ENCODE results near the gene ABCC11. TPM values are rescaled to one million over a fixed set of nuclear protein-coding genes. Genes with fewer than 3 reads are reported as not detected.

ABCC11 gene
- total RNA-seq, 1 experiment from 2014 or later: 0.83 TPM

DNA sequence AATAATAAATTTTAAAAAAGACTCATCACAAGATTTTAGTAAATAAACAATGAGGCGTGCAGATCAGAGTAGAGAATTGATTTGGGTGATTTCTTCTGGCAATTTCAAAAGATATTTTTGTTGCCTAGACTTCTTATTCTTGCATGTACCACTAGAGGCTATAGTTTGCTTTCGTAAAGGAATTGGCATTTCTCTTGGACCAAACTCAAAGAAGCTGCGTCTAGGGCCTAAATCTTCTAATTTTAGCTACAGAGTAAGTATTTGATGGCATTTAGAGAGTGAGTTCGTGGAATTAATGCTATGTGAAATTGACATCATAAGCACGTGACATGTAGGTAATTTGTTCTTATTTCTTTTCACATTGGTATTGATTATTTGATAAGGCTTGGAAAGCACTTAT is 24.4 kb upstream of the ABCC11 start:
- H3F3A ChIP-seq (ENCODE audit: insufficient read depth, low read depth): no peaks in the 10 kb centered on the region
- intact Hi-C loops (cut with micrococcal nuclease; ENCODE audit: unreplicated experiment): no loop called here
- H3K79me2 ChIP-seq (ENCODE audit: low read depth): no peaks in the 10 kb centered on the region
- H3K9me2 ChIP-seq (ENCODE audit: insufficient read depth): no peaks in the 10 kb centered on the region
- H3K27me3 ChIP-seq (ENCODE audit: insufficient read depth, low read depth): no peaks in the 10 kb centered on the region
- ChIA-PET POLR2A (ENCODE audit: unreplicated experiment) (no interaction called here), CTCF (no interaction called here)
- no TSS peak for BruUV-seq (replicated peaks)
- DNase-seq: no peak
- TF ChIP-seq, protein P1, sequence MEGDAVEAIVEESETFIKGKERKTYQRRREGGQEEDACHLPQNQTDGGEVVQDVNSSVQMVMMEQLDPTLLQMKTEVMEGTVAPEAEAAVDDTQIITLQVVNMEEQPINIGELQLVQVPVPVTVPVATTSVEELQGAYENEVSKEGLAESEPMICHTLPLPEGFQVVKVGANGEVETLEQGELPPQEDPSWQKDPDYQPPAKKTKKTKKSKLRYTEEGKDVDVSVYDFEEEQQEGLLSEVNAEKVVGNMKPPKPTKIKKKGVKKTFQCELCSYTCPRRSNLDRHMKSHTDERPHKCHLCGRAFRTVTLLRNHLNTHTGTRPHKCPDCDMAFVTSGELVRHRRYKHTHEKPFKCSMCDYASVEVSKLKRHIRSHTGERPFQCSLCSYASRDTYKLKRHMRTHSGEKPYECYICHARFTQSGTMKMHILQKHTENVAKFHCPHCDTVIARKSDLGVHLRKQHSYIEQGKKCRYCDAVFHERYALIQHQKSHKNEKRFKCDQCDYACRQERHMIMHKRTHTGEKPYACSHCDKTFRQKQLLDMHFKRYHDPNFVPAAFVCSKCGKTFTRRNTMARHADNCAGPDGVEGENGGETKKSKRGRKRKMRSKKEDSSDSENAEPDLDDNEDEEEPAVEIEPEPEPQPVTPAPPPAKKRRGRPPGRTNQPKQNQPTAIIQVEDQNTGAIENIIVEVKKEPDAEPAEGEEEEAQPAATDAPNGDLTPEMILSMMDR (conservative IDR thresholded peaks at IDR 0.05): no peak
- TF ChIP-seq EZH2 (IDR thresholded peaks at IDR 0.05; ENCODE audit: low read depth): no peak
- no peaks in the 10 kb centered on the region; the same call in 1 of the 2 replicates for H4K20me1 ChIP-seq (ENCODE audit: insufficient read depth)
- no peak overlapping the region for H2AFZ ChIP-seq
- H3K4me2 ChIP-seq: no peak overlapping the region
- no peaks in the 10 kb centered on the region for H3K9me3 ChIP-seq (ENCODE audit: insufficient read depth, low read depth)
- H3K4me1 ChIP-seq (replicated peaks; ENCODE audit: insufficient read depth): no peaks in the 10 kb centered on the region
- no peak overlapping the region for H3K4me3 ChIP-seq
- H3K36me3 ChIP-seq (ENCODE audit: low read depth): 0 out of 2 replicates have a peak, but pooled peaks cover 5% of the 10 kb centered on the region
- H3K27ac ChIP-seq: no peak overlapping the region

DNA sequence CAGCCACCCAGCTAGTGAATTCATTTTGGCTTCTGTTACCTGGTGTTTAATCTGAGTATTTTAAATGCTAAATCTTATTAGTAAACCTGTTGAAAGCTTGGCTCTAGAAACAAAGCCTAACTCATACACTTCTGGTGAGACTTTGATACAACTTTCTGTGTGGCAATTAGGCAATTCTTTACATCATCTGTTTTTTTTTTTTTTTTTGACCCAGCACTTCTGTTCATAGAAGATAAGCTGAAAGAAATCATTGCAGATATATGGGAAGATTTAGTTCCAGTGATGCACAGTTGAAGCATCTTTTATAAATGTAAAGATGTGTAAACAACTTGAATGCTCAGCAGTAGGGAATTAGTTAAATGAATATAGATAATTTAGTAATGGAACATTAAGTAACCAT is 21.7 kb upstream of the ABCC11 start:
- H3K9me2 ChIP-seq (ENCODE audit: insufficient read depth): no peaks in the 10 kb centered on the region
- DNase-seq: no peak
- no TSS peak for BruUV-seq (replicated peaks)
- no peaks in the 10 kb centered on the region for H3K9me3 ChIP-seq (ENCODE audit: insufficient read depth, low read depth)
- H3K4me1 ChIP-seq (replicated peaks; ENCODE audit: insufficient read depth): no peaks in the 10 kb centered on the region
- H3F3A ChIP-seq (ENCODE audit: insufficient read depth, low read depth): 0 out of 2 replicates have a peak, but pooled peaks cover 4% of the 10 kb centered on the region
- no peak overlapping the region for H3K4me2 ChIP-seq
- CTCF ChIA-PET: no interaction called here
- no peak overlapping the region; the same call in 1 of the 2 replicates for H3K27ac ChIP-seq
- peaks cover 30% of the 10 kb centered on the region; the same call in 1 of the 2 replicates for H3K36me3 ChIP-seq (ENCODE audit: low read depth)
- no peak overlapping the region for H2AFZ ChIP-seq
- H4K20me1 ChIP-seq (ENCODE audit: insufficient read depth): no peaks in the 10 kb centered on the region; the same call in none of the 2 replicates
- intact Hi-C loops (cut with micrococcal nuclease; ENCODE audit: unreplicated experiment): loop anchor here (10.0 kb wide), 1 partner anchor 46 kb away; no protein-coding TSS in a partner anchor
- no peaks in the 10 kb centered on the region for H3K27me3 ChIP-seq (ENCODE audit: insufficient read depth, low read depth)
- peaks cover 5% of the 10 kb centered on the region; the same call in 1 of the 2 replicates for H3K79me2 ChIP-seq (ENCODE audit: low read depth)
- POLR2A ChIA-PET (ENCODE audit: unreplicated experiment): no interaction called here
- H3K4me3 ChIP-seq: no peak overlapping the region
- no peak for TF ChIP-seq EZH2 (IDR thresholded peaks at IDR 0.05; ENCODE audit: low read depth)
- TF ChIP-seq, protein P1 (conservative IDR thresholded peaks at IDR 0.05): no peak

DNA sequence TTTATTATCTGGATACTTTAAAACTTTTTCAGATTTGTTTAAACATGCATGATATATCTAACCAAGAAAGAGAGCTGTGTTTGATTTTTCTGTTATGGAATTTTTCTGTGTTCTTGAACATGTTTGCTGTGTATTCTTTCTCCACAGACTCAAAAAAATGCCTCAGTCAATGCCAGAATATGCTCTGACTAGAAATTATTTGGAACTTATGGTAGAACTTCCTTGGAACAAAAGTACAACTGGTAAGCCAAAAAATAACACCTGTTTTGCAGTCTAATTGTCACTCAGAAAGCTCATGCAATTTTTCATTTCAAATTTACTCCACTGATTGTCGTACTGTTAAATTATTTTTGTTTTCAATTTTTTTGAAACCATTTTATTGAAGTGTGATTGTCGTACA is 15.3 kb upstream of the ABCC11 start:
- no TSS peak for BruUV-seq (replicated peaks)
- H3K79me2 ChIP-seq (ENCODE audit: low read depth): peaks cover 5% of the 10 kb centered on the region; the same call in 1 of the 2 replicates
- no peaks in the 10 kb centered on the region for H3K4me1 ChIP-seq (replicated peaks; ENCODE audit: insufficient read depth)
- no peak for TF ChIP-seq EZH2 (IDR thresholded peaks at IDR 0.05; ENCODE audit: low read depth)
- TF ChIP-seq, protein P1 (conservative IDR thresholded peaks at IDR 0.05): no peak
- H3K27ac ChIP-seq: no peak overlapping the region
- no peaks in the 10 kb centered on the region for H3K9me2 ChIP-seq (ENCODE audit: insufficient read depth)
- H3K9me3 ChIP-seq (ENCODE audit: insufficient read depth, low read depth): peaks cover 9% of the 10 kb centered on the region
- H2AFZ ChIP-seq: no peak overlapping the region
- CTCF ChIA-PET: no interaction called here
- H3K4me2 ChIP-seq: no peak overlapping the region
- peaks cover 2% of the 10 kb centered on the region for H4K20me1 ChIP-seq (ENCODE audit: insufficient read depth)
- no peaks in the 10 kb centered on the region for H3K27me3 ChIP-seq (ENCODE audit: insufficient read depth, low read depth)
- no peak for DNase-seq
- intact Hi-C loops (cut with micrococcal nuclease; ENCODE audit: unreplicated experiment): loop anchor here (10.0 kb wide), 1 partner anchor 52 kb away; no protein-coding TSS in a partner anchor
- H3K36me3 ChIP-seq (ENCODE audit: low read depth): peaks cover 63% of the 10 kb centered on the region
- no peak overlapping the region for H3K4me3 ChIP-seq
- H3F3A ChIP-seq (ENCODE audit: insufficient read depth, low read depth): 0 out of 2 replicates have a peak, but pooled peaks cover 4% of the 10 kb centered on the region
- POLR2A ChIA-PET (ENCODE audit: unreplicated experiment): no interaction called here
